Left ventricle myocardium inferior (tissue), 1 donor: ENCODE results near the gene ACOT6. TPM values are rescaled to one million over a fixed set of nuclear protein-coding genes. Genes with fewer than 3 reads are reported as not detected.

Experiments
- DNase-seq: peaks from one replicate; pipeline ENCODE4 v3.0.0-alpha.2; 2020
- H3K27ac ChIP-seq: fragments of 200-600 bp; replicated peaks from 2 replicates; pipeline ENCODE4 v1.8.0; 2021
- H3K27me3 ChIP-seq: fragments of 200-600 bp; 2 replicates; pipeline ENCODE4 v1.8.0; 2021; ENCODE audit warnings: low read depth
- H3K36me3 ChIP-seq: fragments of 200-600 bp; 2 replicates; pipeline ENCODE4 v1.8.0; 2021
- H3K4me1 ChIP-seq: fragments of 200-600 bp; 2 replicates; pipeline ENCODE4 v1.8.0; 2021
- H3K4me3 ChIP-seq: fragments of 200-600 bp; 2 replicates; pipeline ENCODE4 v1.8.0; 2021; ENCODE audit warnings: mild to moderate bottlenecking, moderate library complexity
- H3K9me3 ChIP-seq: fragments of 200-600 bp; replicated peaks from 2 replicates; pipeline ENCODE4 v1.8.0; 2021
- CTCF ChIP-seq: fragments of 200-600 bp; IDR thresholded peaks from 2 replicates; pipeline ENCODE4 v1.8.0; 2021; ENCODE audit warnings: antibody characterized with exemption, mild to moderate bottlenecking, borderline replicate concordance
- intact Hi-C: fragments of 100-400 bp; cut with micrococcal nuclease; formaldehyde crosslinking; loops from one replicate; pipeline ENCODE4 v1.11.0; 2022
- total RNA-seq: library from RNA; stranded (reverse); fragmentation: NEBNext Ultra II Directional; extraction: Animal tissue kit (Norgen Biotek cat#: 25700); gene quantifications from one replicate; pipeline ENCODE4 v1.2.1, GENCODE V29; 2021
- donor health status: DM: no; HTN: yes; CAD: no; lungs with severe emphysema.

ACOT6 gene
- total RNA-seq, 1 donor from 2014 or later = not detected

GRCh38 chr14:73613419-73613963, 1.2 kb downstream of the ACOT6 start:
- intact Hi-C loops = no loop called here
- peak overlapping the region; percentile 71 for H3K4me3 ChIP-seq
- TF ChIP-seq CTCF = no peak
- H3K36me3 ChIP-seq = no peaks in the 10 kb centered on the region
- no peaks in the 10 kb centered on the region for H3K27me3 ChIP-seq
- no peak for DNase-seq
- H3K9me3 ChIP-seq = peaks cover 5% of the 10 kb centered on the region
- peaks cover 9% of the 10 kb centered on the region for H3K4me1 ChIP-seq
- H3K27ac ChIP-seq = peak overlapping the region; percentile 83

DNA sequence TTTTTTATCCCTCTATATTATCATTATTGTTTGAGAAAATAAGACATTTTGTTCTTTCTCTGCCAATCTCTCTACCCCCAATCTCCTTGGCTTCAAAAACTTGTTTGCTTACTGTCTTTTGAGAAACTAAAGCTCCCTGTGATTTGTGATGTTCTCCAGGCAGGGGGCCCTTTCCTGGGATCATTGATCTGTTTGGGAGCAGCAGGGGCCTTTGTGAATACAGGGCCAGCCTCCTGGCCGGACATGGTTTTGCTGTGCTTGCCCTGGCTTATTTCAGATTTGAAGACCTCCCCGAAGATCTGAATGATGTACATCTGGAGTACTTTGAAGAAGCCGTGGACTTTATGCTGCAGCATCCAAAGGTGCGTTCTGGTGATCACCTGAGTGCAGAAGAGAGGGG, 4.5 kb downstream of the ACOT6 start:
- Histone ChIP-seq H3K4me3 (no peak overlapping the region), H3K36me3 (no peaks in the 10 kb centered on the region), H3K27me3 (no peaks in the 10 kb centered on the region), H3K4me1 (peaks cover 9% of the 10 kb centered on the region), H3K27ac (no peak overlapping the region), H3K9me3 (no peaks in the 10 kb centered on the region)
- intact Hi-C loops = no loop called here
- no peak for DNase-seq
- no peak for TF ChIP-seq CTCF

DNA sequence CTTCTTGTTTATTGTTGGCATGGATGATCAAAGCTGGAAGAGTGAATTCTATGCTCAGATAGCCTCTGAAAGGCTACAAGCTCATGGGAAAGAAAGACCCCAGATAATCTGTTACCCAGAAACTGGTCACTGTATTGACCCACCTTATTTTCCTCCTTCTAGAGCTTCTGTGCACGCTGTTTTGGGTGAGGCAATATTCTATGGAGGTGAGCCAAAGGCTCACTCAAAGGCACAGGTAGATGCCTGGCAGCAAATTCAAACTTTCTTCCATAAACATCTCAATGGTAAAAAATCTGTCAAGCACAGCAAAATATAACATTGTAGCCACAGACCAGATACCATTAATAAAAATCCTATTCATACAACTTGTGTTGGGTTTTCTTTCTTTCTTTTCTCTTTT, 7.2 kb downstream of the ACOT6 start:
- no peaks in the 10 kb centered on the region for H3K9me3 ChIP-seq
- TF ChIP-seq CTCF = no peak
- no peaks in the 10 kb centered on the region for H3K27me3 ChIP-seq
- H3K36me3 ChIP-seq = no peaks in the 10 kb centered on the region
- H3K4me1 ChIP-seq = no peaks in the 10 kb centered on the region
- no peak for DNase-seq
- H3K4me3 ChIP-seq = no peak overlapping the region
- H3K27ac ChIP-seq = no peak overlapping the region
- intact Hi-C loops = no loop called here

GRCh38 chr14:73620268-73620667, 8.0 kb downstream of the ACOT6 start:
- DNase-seq = no peak
- Histone ChIP-seq H3K27me3 (no peaks in the 10 kb centered on the region), H3K4me3 (no peak overlapping the region), H3K9me3 (no peaks in the 10 kb centered on the region), H3K27ac (no peak overlapping the region), H3K4me1 (no peaks in the 10 kb centered on the region), H3K36me3 (no peaks in the 10 kb centered on the region)
- TF ChIP-seq CTCF = no peak
- intact Hi-C loops = no loop called here

DNA sequence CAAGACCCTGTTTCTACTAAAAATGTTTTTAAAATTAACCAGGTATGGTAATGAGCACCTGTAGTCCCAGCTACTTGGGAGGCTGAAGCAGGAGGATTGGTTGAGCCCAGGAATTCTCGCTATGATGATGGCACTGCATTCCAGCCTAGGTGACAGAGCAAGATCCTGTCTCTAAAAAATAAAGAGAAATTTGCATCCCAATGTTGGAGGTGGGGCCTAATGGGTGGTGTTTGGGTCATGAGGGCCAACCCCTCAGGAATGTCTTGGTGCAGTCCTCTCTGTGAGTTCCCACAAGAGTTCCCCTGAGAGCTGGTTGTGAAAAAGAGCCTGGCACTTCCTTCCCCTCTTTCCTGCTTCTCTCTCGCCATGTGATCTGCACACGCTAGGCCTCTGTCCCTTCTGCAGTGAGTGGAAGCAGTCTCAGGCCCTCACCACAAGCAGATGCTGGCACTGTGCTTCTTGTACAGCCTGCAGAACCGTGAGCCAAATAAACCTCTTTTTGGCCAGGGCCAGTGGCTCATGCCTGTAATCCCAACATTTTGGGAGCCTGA, 11.3 kb downstream of the ACOT6 start:
- intact Hi-C loops = no loop called here
- Histone ChIP-seq H3K27me3 (no peaks in the 10 kb centered on the region), H3K9me3 (no peaks in the 10 kb centered on the region), H3K27ac (no peak overlapping the region), H3K4me1 (no peaks in the 10 kb centered on the region), H3K36me3 (no peaks in the 10 kb centered on the region), H3K4me3 (no peak overlapping the region)
- TF ChIP-seq CTCF = no peak
- DNase-seq = no peak
